SIG-M5 treated with dmso at 0.1 percent for 504 hours (cell line): ENCODE measurements around the gene UBE3C.
"Not testable (repeated sequence)": the region's sequence is repeated elsewhere in the genome, so short reads cannot be mapped to it uniquely, and the experiment has no call there.

ENCODE experiments used
- DNase-seq: peaks from one replicate; lab custom pipeline; 2025; ENCODE audit not compliant: unreplicated experiment; lab: John Stamatoyannopoulos, UW

UBE3C gene

DNA sequence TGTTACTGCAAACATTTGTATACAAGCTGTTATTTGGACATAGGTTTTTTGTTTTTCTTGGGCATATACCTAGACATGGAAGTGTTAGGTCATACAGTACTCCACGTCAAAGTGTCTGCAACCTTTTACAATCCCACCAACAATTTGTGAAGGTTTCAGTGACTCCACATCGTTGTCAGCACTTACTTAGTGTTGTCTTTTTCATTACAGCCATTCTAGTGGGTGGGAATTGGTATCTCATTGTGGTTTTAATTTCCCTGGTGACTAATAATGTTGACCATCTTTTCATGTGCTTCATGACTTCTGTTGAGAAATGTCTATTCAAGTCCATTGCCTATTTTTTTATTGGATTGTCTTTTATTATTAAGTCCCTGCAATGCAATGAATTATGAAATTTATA lies 95.0 kb downstream of the UBE3C start:
- DNase-seq, result no peak

DNA sequence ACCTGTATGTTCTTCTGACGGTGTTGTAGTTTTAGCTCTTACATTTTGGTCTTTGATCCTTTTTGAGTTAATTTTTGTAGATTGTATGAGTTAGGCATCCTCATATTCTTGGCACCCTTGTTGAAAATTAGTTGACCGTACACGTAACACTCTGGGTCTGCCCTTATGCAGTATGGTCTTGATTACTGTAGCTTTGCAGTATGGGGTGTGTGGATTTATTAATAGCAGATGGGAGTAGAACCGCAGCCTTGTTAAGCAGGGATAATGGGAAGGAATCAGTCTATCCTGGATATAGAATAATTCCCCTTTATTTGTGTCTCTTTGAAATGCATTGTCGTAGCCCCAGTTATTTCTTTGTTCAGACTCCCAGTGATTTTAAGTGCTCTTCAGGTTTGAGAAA lies 95.5 kb downstream of the UBE3C start:
- DNase-seq, result no peak

- no peak for DNase-seq
Measured at GRCh38 chr7:157235357-157236333, 96.9 kb downstream of the UBE3C start.

- no peak for DNase-seq
Measured at GRCh38 chr7:157238087-157238486, 99.4 kb downstream of the UBE3C start.

DNA sequence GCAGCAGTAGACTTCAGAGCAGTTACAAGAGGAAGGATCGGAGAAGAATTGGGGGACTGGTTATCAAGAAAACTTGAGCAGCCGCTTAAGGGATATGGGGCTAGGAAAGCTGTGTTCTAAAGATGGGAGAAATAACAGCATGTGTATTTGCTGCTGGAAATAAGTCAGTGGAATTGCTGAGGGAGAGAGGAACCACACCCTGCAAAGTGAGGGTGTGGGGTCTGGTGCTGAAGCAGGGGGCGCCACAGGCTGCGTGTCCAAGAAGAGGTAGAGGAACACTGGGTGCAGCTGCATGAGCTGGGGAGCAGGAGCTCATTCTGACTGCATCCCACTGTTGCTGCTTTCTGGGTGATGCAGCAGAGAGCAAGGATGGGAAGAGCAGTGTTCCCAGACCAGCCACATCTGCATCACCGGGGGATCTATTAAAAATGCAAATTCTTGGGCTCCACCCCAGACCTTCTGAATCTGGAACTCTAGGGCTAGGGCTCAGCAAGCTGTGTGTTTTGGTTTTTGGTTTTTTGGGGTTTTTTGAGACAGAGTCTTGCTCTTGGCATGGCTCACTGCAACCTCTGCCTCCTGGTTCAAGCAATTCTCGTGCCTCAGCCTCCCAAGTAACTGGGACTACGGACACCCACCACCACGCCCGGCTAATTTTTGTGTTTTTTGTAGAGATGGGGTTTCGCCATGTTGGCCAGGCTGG lies 101.0 kb downstream of the UBE3C start:
- no peak for DNase-seq

DNA sequence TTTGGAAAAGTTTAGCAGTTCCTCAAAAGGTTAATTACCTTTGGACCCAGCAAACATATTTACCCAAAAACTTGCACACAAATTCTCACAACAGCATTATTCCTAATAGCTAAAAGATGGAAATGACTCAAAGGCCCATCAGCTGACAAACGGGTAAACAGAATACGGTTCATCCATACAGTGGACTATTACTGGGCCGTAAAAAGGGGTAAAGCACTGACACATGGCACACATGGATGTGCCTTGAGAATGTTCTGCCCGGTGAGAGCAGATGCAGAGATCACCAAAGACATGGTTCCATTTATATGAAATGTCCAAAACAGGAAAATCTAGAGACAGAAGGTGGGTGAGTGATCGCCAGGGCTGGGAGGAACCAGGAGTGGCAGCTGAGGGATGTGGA lies 102.9 kb downstream of the UBE3C start:
- DNase-seq, result no peak

- DNase-seq, result no peak
Measured at GRCh38 chr7:157244516-157245294, 106.0 kb downstream of the UBE3C start.

DNA sequence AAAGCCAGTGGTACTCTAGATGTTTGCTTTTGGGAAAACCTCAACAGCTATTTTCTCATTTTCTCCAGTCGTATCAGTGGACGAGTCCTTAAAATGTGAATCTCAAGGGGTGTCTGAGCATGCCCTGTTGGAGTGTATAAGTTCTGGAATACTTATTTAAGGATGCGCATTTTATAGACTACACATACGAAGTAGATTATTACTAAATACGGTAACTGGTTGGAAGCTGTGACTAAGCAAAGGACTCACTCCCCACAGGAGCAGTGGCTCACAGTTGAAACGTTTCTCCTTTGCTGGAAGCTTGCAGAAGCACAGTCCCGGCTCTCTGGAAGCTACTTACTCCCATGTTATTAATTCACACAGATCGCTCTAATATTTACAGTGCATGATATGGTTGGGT lies 107.3 kb downstream of the UBE3C start:
- no peak for DNase-seq

DNA sequence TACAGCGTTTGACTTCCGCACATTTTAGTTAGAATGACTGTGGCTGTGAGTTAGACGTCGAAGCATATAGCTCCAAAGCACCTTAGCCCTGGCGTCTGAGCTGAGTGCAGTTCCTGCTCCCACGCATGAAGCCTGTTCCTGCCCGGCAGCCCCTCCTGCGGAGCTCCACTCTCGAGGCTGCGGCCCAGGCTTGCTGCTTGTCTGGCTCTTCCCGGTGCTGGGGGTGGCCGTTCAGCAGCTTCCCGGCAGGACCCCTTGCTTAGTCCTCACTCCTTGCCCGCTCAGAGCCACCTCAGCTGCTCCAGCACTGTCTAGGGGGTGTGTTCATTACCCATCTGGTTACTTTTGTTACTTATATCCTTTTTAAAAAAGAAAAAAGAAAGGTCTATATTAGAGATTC lies 109.9 kb downstream of the UBE3C start:
- DNase-seq, result no peak

DNA sequence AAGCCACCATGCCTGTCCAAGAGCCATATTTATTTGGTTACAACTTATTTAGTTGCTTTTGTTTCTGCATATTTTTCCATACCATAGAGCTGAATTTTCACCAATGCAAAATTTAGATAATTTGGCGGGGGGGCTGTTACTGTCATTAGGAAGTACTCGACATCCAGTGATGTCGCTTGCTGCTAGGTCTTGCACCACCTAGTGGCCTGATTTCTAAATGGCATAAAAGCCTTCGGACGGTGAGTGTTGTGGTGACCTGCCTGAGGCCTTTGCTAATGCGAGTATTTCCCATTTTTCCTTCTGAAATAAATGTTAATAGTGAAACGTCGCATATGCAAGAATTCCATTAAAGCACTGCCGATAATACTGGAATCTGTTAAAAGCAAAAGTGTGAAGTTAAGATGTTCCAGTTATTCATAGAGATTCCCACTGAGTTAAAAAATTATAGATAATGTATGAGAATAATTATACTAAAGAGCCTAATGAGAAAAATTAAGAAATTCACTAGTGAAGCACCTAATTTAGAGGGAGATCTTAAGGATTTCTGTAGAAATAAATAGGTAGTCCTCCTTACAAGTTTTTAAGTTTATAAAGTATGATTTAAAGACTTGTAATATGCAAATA lies 112.0 kb downstream of the UBE3C start:
- peak; percentile 47 for DNase-seq

GRCh38 chr7:157251817-157252216 lies 113.1 kb downstream of the UBE3C start:
- not testable (repeated sequence) for DNase-seq

DNA sequence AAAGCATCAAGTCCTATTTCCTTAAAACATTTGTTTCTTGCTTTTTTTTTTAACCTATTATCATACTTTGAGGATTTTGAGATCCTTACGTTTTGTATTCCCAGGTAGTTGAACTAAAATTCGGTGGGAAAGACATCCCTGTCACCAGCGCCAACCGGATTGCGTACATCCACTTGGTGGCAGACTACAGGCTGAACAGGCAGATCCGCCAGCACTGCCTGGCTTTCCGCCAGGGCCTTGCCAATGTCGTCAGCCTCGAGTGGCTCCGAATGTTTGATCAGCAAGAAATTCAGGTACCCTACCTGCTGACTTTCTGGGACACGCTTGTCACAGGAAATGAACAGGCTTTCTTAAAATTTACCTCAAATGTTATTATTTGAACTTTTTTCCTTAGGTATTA lies 115.1 kb downstream of the UBE3C start:
- DNase-seq, result peak; percentile 24

- DNase-seq, result not testable (repeated sequence)
Measured at GRCh38 chr7:157254781-157255180, 116.1 kb downstream of the UBE3C start.

GRCh38 chr7:157255201-157255606 lies 116.5 kb downstream of the UBE3C start:
- no peak for DNase-seq

DNA sequence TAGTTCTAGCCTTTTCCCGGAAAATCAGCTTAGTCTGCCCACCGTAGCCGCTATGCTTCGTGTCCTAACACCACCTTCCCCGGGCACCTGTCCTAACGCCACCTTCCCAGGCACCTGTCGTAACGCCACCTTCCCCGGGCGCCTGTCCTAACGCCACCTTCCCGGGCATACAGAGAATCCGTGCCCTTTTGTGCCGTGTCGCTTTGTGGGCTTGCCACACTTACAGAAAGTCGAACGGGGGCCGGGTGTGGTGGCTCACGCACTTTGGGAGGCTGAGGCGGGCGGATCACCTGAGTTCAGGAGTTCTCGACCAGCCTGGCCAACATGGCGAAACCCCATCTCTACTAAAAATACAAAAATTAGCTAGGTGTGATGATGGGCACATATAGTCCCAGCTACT lies 124.4 kb downstream of the UBE3C start:
- no peak for DNase-seq

DNA sequence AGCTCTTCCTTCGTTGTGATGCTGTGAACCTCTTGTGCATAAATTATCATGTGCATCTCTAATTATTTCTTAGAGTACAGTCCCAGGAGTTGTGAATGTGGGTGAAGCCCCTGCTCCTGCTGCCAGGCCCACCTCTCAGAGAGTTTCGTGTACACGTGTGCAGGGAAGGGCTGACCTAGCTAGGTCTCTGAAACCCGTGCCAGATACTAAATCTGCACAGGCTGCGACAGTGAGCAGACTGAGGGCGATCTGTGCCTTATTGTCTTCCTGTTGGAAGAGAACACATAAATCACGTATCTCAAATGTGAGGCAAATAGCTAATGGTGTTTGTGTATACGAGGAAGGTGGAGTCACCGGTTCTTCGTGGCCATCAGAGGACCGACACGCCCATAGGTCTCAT lies 126.3 kb downstream of the UBE3C start:
- no peak for DNase-seq

DNA sequence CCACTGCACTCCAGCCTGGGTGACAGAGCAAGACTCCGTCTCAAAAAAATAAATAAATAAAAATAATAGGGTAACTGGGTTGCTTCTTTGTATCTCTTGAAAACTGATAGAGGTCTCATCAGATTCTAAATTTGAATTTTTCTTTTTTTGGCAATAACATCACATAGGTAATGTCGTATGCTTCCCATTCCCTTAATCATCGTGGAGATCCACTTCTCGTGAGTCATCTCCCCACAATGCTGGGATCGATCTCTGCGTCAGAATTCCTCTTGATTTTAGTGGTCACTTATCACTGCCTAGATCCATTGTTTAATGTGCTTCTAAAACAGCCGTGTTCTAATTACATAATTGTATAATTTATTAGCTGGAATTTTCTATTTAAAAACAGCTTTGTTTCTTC lies 127.5 kb downstream of the UBE3C start:
- no peak for DNase-seq

DNA sequence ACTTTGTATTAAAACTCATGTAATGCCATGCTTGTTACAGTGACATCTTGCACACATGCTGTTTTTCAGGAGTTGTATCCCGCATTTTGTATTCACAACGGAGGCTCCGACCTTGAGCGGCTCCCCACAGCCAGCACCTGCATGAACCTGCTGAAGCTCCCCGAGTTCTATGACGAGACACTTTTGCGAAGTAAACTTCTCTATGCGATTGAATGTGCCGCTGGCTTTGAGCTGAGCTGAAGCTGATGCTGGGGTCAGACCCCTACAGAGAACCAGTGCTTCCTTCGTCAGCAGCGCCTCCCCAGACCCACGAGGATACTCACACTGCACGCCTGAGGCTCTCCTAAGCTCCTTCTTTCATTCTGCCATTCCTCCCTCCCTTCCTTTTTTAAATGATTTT lies 128.8 kb downstream of the UBE3C start:
- no peak for DNase-seq

GRCh38 chr7:157267956-157268355 lies 129.2 kb downstream of the UBE3C start:
- DNase-seq, result no peak

DNA sequence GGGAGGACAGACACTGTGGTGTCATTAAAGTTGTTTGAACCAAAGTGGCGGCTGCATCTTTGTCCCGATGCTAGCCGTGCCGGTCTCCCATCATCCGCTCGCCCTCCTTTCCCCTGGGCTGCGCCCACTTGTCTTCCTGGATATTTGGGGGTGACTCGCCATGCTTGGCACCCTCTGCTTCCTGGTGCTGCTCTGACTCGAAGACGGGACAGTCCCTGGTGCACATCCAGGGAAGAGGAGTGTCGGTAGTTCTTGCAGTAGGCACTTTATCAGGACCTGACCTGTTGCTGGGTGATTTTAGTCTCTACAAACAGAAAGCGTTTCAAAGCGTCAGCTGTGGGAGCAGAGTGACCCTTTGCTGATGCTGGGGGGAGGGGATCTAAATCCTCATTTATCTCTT lies 129.8 kb downstream of the UBE3C start:
- no peak for DNase-seq
